Activated naive CD4-positive, alpha-beta T cell (primary cell): Measurements from ENCODE around the gene SYTL2.
"Not testable (repeated sequence)": the region's sequence is repeated elsewhere in the genome, so short reads cannot be mapped to it uniquely, and the experiment has no call there.

Experiments
- DNase-seq, 4 experiments: peaks; one replicate each; lab custom pipeline; 2025; lab: John Stamatoyannopoulos, UW

Gene SYTL2, protein sequence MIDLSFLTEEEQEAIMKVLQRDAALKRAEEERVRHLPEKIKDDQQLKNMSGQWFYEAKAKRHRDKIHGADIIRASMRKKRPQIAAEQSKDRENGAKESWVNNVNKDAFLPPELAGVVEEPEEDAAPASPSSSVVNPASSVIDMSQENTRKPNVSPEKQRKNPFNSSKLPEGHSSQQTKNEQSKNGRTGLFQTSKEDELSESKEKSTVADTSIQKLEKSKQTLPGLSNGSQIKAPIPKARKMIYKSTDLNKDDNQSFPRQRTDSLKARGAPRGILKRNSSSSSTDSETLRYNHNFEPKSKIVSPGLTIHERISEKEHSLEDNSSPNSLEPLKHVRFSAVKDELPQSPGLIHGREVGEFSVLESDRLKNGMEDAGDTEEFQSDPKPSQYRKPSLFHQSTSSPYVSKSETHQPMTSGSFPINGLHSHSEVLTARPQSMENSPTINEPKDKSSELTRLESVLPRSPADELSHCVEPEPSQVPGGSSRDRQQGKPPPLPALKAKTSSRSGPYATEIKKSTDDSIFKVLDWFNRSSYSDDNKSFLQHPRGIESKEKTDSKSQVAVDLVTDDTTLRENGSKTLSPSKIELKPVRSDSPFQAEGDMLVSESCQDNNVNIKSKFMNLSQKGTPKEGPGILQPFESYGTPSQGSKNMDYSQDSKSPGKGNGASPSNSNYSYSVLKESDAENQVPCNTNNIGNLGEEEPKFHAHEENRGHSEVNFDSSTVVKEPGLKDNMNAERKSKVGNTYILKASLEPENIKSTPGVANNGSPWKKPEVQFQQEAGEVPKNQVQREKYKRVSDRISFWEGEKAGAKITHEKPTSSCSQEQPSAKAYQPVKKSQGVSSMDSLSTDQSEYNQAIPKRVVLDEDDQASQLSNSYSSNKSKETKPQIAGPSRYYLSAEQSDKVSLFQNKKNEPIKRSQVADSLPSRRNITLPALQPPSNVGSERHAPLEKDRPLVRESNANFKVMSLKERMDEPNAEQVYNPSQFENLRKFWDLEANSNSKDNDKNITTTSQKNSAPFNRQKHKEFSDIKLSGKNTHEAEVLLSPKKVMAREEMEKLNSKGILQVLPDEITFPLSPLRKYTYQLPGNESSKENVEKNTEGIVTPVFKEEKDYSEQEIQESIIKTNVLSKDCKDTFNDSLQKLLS (N-terminal part only)

DNA sequence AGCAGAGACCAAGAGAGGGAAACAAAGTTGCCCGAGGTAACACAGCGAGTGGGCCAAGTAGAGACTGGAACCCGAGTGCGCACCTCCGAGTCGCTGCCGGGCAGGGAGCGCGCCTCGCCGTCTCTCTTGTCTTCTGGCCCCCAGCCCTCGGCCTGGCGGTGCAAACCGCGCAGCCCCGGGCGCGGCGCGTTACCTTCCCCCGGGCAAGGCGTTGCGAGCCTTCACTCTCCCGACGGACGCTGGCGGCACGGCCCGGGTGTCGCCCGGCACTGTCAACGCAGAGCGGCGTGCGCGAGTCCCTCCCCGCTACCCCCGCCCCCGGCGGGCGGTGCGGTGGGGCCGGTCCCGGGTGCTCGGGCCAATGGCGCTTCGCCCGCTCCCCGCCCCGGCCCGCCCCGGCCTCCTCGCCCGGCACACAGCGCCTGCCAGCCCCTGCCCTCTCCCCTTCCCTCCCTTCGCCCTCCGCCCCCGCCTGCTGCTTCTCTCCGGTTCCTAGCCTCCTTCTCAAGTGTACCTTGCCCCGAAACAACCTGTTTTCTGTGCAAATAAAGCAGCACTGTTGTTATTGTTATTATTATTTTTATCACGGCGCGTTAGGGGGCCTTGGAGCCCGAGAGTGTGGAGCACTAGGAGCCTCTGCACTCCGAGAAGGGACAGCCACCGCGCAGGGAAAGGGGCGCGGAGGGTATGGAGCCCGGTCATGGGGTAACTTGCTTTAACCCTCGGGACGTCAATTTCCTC, at the start of gene SYTL2:
TSS of gene SYTL2 (minus strand) at position 271 of the 741 bp plus-strand sequence. CDS start 53,416 bp downstream, outside the sequence.
- DNase-seq: peak; percentile 15 to 69 (median 48)

DNA sequence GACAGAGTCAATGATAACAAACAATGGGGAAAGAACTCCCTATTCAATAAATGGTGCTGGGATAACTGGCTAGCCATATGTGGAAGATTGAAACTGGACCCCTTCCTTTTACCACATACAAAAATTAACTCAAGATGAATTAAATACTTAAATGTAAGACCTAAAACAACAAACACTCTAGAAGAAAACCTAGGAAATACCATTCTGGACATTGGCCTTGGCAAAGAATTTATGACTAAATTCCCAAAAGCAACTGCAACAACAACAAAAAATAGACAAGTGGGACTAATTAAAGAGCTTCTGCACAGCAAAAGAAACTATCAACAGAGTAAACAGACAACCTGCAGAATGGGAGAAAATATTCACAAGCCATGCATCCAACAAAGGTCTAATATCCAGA, 48.6 kb upstream of the SYTL2 start:
- DNase-seq: not testable (repeated sequence)

DNA sequence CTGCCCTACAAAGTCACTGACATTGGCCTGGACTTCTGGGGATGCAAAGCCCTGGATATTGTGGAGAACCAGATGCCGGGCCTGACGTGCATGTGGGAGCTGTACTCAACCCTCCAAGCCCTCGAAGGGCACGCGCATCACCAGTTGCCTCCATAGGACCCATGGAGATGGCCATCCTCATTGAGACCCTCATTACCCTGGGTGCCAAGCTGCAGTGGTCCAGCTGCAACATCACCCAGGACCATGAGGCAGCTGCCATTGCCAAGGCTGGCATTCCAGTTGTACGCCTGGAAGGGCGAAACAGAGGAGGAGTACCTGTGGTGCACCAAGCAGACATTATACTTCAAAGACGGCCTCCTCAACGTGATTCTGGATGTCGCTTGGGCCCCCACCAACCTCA, 46.2 kb upstream of the SYTL2 start:
- DNase-seq: no peak

DNA sequence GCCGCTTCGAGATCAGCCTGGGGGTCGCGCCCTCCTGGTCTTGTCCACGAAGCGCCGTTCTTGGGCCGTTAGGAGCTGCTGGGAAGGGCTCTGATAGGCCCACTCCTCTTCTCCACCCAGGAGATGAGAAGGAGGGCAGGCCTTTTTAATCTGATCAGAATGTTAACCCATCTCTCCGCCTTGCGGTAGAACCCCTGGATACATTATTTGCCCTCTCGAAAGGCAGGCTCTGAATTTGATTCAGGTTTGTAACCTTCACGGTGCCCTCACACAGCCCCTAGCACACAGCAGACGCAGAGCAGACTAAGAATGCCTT, 44.4 kb upstream of the SYTL2 start, which contains the start of gene CCDC83:
TSS of gene CCDC83 (plus strand) at position 43 of the 316 bp plus-strand sequence. CDS start 9,741 bp downstream, outside the sequence.
- no peak for DNase-seq

DNA sequence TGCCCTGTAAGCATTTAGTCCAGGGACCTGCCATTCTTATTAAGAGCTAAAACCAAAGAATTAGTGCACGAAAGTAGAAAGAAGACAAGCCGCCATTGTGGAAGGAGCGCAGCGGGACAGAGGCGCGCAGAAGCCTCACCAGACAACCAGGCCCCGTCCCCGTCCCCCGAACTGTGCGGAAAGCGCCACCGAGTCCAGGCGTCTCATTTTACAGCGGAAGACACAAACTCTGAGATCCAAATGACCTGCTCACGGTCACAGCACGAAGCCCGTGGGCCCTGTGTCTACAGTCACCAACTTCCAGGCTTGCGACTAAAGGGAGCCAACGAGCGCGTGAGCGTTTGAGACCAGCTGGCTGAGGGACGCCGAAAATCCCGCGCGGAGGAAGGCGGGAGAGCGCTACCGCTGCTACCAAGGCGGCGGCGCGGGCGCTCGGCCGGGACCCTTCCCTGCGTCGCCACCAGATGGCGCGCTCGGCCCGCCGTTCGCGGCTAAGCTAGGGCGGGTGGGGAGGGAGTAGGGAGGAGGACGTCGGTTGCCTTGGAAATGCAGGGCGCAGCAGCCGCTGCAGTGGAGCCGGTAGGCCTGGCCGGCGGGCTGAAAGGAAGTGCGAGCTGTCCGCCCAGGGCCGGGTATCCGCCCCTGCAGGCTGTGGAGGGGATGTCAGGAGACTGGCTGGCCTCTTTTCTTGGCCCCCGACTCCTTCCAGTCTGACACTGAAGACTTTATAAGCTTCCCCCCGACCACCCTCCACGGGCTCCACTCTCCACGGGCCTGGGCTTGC, 43.8 kb upstream of the SYTL2 start:
- peak; percentile 81 to 88 (median 84) for DNase-seq

DNA sequence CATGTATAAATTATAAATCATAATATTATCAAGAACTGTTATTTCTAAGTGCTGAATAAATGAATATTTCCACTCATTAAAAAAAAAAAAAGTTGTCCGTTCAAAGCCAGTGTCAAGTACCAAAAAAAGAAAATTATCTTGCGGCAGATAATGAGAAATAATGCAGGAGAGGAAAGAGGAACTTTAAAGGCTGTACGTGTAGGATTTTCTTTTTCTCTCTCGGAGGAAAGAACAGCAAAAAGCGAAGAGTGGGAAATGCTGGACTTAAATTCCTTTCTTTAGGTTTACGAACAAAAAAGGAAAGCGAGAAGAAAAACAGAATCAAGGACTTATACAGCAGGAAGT, 43.2 kb upstream of the SYTL2 start:
- no peak for DNase-seq

DNA sequence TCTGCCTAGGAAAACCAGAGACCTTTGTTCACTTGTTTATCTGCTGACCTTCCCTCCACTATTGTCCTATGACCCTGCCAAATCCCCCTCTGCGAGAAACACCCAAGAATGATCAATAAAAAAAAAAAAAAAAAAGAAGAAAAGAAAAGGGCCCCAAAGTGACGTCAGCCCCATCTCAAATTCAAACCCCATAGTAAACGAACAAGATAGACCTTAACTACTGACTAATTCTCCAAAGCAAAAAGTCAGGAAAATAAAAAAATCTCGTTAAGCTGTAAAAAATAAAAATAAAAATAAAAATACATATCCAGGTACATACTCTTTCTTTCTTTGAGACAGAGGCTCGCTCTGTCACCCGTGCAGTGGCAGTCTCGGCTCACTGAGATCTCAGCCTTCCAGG, 42.6 kb upstream of the SYTL2 start:
- DNase-seq: not testable (repeated sequence)

DNA sequence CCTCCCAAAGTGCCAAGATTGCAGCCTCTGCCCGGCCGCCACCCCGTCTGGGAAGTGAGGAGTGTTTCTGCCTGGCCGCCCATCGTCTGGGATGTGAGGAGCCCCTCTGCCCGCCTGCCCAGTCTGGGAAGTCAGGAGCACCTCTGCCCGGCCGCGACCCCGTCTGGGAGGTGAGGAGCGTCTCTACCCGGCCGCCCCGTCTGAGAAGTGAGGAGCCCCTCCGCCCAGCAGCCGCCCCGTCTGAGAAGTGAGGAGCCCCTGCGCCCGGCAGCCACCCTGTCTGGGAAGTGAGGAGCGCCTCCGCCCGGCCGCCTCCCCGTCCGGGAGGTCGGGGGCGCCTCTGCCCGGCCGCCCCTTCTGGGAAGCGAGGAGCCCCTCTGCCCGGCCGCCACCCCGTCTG, 41.8 kb upstream of the SYTL2 start:
- DNase-seq: not testable (repeated sequence)

DNA sequence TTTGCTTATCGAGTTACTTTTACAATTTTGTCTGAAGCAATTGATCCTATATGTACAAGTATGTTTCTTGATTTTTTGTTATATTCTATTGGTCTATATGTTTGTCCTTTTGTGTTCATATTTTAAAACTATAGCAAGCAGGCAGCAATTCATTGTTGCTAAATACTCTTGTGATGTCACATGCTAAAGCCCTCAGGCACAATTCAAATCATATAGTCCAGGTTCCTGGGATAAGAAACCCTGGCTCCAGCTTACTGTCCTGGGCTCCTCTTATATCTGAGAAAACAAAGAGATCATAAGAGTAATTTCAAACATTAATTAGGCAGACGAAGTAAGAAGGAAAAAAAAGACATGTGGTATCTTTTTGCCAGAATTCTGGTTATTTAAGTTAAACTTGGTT, 37.6 kb upstream of the SYTL2 start:
- DNase-seq: no peak

DNA sequence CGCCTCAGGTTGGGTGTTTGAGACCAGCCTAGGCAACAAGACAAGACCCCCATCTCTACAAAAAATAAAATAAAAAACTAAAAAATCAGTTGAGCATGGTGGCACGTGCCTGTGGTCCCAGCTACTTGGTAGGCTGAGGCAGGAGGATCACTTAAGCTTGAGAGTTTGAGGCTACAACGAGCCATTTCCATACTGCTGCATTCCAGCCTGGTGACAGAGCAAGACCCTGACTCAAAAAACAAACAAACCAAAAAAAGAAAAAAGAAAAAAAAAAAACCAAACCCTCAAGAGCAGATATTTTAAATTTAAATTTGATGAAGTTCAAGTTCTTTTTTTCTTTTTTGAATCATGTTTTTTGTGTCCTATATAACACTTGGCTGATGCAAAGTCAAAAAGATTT, 37.1 kb upstream of the SYTL2 start:
- DNase-seq: no peak

DNA sequence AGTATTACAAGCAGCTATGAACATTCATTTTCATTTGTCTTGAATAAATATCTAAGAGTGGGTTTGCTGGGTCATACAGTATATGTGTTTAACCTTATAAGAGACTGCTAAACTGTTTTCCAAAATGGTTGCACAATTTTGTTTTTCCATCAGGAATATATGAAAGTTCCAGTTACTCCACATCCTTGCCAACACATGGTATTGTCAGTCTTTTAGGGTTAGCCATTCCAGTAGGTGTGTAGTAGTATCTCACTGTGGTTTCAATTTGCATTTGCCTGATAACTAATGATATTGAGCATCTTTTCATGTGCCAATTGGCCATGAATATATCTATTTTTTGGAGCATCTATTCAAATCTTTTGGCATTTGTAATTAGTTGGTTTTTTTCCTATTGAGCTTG, 36.5 kb upstream of the SYTL2 start:
- no peak for DNase-seq

DNA sequence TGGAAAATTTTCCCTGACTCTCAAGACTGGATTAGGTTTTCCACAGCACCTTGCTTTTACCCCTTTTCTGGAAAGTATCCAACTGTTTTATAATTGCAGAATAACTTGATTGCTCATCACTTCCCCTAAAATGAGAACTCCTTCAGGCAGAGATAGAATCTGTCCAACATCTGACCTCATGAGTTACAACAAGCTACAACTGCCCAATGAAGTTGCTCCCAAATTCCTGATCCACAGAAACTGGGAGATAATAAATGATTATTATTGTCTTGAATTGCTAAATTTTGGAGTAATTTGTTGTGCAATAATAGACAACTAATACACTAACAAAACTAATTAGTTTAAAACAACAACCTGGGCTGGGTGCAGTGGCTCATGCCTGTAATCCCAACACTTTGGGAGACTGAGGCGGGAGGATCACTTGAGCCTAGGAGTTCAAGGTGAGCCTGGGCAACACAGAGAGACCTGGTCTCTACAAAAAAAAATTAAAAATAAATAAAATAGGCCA, 34.2 kb upstream of the SYTL2 start:
- no peak for DNase-seq

DNA sequence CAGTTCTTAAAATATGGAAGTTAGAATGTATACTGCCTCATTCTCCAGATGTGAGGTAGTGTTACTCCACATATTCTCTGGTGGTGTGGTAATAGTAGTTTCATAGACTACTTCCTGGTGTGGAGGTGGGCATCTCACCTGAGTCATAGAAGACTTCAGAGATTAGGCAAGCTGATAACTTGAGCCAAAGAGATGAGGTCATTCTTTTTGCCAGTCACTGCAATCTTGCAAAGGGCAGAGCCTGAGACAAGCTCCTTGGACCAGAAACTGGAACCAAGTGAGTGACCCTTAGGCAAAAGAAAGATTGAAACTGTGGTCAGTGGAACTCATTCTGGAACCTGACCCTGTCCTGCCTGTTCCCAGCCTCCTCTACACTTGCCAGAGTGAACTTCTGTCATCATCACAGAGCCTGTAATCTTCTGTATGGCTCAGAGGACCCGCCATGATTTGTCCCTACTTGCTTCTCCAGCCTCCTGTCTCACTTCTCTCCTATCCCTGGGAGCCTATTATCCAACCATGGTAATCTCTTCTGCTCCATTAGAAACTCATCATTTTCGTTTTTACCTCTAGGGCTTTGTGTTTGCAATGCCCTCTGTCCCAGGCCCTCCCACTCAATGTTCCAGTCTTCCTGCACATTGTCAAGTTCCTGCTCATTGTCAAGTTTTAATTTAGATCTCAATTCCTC, 33.6 kb upstream of the SYTL2 start:
- no peak for DNase-seq

DNA sequence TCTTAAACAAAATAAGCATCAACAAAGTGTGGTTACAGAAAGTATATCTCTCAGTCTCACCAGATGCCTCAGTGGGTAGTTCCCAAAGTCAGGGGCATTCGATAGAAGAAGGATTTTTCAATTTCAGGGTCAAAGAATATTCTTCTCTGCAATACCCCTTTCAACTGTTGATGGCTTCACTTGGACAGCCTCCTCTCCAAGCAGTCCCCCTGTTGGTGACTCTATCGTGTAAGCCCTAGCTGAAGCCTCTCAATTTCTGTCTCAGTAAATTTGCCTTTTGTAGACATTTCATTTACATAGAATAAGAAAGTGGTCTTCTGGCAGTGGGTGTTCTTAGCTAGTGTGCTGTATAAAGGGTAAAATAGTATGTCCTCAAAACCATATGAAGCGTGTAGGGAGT, 33.0 kb upstream of the SYTL2 start:
- DNase-seq: no peak

DNA sequence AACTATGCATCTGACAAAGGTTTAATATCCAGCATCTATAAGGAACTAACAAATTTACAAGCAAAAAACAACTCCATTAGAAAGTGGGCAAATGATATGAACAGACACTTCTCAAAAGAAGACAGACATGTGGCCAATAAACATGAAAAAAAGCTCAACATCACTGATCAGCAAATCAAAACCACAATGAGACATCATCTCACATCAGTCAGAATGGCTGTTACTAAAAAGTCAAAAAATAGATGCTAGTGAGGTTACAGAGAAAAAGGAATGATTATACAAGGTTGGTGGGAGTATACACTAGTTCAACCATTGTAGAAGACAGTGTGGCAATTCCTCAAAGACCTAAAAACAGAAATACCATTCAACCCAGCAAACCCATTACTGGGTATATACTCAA, 30.0 kb upstream of the SYTL2 start:
- DNase-seq: not testable (repeated sequence)

DNA sequence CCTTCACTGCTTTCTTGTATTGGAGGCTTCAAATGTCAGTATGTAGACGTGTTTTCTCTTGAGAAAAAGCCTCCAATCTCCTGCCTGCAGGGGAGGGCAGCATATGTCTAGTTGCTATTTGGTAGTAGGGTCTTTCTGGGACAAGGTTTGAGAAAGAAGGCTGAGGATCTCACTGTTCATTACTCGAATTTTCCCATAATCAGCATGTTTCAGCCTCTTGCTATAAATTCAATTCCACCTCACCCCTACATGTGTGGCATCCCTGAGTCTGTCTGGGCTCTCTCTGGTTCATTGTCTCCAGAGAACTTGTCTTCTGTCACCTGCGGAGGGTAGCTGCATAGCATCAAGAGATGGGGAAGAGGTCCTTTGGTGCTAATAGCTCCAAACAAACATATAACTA, 24.8 kb upstream of the SYTL2 start:
- DNase-seq: no peak

DNA sequence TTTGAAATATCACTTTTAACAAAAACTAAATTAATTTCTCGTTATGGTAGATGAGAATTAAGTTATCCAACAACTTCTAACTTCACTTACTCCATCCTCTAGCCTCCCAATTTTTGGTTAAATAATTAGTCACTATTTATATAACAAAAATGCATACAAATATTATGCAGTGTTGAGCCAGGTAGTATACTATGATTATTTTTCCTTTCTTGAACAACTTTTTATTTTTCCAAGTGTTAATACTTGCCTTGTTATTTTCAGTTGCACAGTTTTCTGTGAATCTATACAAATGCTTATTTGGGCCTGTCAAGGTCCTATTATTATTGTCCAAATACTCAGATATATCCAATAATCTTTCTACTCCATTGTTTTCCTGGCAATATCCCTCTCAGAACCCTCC, 24.3 kb upstream of the SYTL2 start:
- DNase-seq: no peak

DNA sequence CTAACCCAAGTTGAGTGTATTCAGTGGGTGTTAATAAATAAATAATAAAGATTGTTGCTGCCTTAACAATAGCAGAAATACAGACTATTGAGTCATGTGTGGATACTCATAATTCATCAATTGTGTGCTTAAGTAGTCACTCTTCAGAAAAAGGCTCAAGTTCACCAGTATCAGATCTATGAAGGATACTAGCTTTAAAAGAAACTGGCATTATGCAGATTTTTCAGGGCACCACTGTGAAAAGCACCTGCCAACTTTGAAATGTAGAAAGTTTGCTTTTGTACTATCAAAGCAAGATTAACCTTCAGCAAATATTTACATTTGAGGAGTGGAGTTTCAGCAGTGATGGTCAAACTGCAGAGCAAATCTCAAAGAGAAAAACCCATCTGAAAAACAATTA, 20.1 kb upstream of the SYTL2 start:
- DNase-seq: no peak

DNA sequence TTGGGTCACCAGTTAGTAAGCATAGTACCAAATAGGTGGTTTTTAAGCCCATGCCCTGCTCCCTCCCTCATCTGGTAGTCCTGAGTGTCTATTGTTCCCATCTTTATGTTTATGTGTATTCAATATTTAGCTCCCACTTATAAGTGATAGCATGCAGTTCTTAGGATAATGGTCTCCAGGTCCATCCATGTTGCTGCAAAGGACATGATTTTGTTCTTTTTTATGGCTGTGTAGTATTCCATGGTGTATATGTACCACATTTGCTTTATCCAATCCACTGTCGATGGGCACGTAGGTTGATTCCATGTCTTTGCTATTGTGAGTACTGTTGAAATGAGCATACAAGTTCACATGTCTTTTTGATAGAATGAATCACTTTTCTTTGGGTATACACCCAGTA, 18.2 kb upstream of the SYTL2 start:
- no peak for DNase-seq

DNA sequence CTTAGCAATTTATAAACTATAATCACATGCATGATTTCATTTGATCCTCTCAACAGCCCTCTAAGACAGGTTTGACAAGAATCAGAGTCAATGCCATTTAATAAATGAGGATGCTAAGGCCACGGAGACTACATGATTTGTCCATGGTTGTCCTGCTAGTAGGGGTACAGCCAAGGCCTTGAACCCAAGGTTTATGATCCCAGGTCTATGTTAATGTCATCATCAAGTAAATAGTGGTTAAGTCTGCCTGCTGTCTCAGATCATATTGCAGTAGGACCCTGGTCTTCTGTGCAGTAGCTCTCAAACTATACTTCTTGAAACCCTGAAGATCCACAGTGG, 17.7 kb upstream of the SYTL2 start:
- no peak for DNase-seq
